8988T (cell line): ENCODE data around the gene HKDC1.
"Not testable (repeated sequence)": the region's sequence is repeated elsewhere in the genome, so short reads cannot be mapped to it uniquely, and the experiment has no call there.

Experiments
- DNase-seq: peaks from one replicate; pipeline ENCODE4 v3.0.0; 2011

HKDC1 gene

GRCh38 chr10:69243817-69244216, 23.7 kb downstream of the HKDC1 start:
- DNase-seq = no peak

DNA sequence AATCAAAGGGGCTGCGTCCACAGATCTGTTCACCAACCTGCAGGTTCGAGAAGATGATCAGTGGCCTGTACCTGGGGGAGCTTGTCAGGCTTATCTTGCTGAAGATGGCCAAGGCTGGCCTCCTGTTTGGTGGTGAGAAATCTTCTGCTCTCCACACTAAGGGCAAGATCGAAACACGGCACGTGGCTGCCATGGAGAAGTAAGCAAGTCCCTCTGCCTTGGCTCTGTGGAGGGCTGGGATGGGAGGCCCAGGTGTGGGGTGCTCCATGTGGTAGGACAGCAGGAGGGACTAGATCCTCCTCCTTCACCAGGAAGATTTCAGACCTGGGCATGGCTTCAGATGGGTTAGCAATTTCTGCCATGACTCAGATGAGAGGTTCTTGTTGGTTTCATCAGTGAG, 25.9 kb downstream of the HKDC1 start:
- no peak for DNase-seq

GRCh38 chr10:69246581-69247312, 26.6 kb downstream of the HKDC1 start:
- no peak for DNase-seq

DNA sequence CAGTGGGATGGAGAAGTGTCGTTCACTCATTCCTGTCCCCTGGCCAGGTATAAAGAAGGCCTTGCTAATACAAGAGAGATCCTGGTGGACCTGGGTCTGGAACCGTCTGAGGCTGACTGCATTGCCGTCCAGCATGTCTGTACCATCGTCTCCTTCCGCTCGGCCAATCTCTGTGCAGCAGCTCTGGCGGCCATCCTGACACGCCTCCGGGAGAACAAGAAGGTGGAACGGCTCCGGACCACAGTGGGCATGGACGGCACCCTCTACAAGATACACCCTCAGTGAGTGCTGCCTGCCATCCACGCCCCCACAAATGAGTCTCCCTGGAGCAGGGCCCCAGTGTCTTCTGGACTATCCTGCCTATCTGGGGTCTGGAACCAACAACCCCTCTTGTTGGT, 27.2 kb downstream of the HKDC1 start:
- DNase-seq = no peak

DNA sequence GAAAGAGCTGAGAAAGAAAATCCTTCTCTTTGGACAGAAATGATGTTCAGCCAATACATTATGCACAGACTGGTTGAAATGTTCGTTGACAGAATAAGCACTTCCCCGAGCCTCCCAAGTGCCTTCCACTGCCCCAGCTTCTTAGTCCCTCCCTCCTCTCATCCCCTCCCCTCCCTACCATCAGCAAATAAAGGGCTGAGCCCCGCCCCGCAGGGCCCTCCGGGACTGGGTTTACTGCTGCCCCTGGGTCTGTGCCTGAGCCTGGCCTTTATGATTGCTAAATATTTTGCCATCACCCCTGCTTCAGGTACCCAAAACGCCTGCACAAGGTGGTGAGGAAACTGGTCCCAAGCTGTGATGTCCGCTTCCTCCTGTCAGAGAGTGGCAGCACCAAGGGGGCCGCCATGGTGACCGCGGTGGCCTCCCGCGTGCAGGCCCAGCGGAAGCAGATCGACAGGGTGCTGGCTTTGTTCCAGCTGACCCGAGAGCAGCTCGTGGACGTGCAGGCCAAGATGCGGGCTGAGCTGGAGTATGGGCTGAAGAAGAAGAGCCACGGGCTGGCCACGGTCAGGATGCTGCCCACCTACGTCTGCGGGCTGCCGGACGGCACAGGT, 28.1 kb downstream of the HKDC1 start:
- DNase-seq = no peak

- DNase-seq = no peak
Observed at GRCh38 chr10:69250041-69250440, 29.9 kb downstream of the HKDC1 start.

- not testable (repeated sequence) for DNase-seq
Observed at GRCh38 chr10:69251417-69251816, 31.3 kb downstream of the HKDC1 start.

DNA sequence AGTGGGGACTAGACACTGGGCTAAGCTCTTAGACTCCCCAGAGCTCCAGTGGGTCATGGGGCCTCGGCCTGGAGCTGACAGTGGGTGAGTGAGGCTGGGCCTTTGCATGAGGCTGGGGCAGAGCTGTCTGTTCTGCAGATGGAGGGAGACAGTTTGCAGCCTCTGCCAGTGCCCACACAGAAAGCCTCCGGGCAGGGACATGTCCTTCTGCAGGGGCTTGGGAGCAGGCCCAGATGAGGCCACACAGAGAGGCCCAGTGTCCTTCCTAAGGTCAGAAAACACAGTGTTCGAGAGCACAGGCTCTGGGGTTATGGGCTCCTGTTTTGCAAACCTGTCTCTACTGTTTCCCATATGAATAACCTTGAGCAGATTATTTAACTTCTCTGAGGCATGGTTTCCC, 33.0 kb downstream of the HKDC1 start:
- no peak for DNase-seq

DNA sequence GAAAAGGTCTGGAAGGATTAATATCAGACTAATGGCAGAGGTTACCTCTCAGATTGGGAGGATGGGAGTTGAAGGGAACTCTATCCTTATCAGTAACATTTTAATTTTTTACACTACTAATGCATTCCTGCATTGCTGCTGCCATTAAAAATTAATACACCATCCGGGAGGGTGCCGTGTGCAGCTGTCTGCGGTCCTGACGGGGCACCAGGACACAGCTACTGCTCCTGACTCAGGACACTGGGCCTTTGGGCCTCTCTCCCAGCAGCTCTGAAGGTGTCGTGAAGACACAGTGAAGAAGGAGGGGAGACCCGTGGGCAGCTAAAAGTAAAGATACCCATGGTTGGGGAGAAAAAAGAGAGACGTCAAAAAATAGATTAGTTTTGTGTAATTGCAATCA, 34.7 kb downstream of the HKDC1 start:
- no peak for DNase-seq

- no peak for DNase-seq
Observed at GRCh38 chr10:69259547-69260243, 39.6 kb downstream of the HKDC1 start.

DNA sequence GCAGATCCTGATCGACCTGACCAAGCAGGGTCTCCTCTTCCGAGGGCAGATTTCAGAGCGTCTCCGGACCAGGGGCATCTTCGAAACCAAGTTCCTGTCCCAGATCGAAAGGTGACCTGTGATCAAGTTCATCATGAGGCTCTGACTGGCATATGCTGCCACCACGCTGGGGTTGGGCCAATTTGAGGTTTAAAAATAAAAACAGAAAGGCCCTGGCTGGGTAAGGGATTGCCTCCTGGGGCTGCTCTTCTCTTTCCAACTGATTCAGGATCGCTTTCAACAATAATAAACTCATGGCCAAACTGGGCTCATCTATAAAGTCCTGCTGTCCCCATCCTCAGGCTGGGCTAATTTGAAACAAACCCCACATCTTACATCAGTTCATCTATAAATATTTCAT, 41.1 kb downstream of the HKDC1 start:
- DNase-seq = no peak

DNA sequence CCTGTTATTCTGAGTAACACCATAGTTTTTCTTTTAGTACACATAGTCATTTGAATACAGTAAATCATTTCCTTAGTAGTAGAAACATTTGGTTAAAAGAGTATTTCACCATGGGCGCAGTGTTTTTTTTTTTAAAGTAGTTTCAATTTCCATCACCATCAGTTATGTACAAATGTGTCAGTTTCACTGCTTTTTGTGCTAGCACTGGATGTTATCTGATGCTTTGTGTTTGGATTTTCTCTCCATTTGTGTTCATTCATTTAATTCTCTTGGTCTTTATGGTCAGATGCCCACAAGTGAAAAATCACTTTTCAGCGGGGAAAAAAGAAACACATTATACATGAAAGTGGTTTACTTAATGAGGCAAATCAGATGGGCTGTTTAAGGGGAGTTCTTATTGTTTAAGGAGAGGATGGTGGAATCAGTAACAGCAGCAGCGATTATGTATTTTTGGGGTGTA, 42.2 kb downstream of the HKDC1 start:
- DNase-seq = no peak

GRCh38 chr10:69265521-69265920, 45.4 kb downstream of the HKDC1 start:
- DNase-seq = no peak

GRCh38 chr10:69268761-69269416, 48.8 kb downstream of the HKDC1 start:
- no peak for DNase-seq

- no peak for DNase-seq
Observed at GRCh38 chr10:69269761-69270160, 49.6 kb downstream of the HKDC1 start.

DNA sequence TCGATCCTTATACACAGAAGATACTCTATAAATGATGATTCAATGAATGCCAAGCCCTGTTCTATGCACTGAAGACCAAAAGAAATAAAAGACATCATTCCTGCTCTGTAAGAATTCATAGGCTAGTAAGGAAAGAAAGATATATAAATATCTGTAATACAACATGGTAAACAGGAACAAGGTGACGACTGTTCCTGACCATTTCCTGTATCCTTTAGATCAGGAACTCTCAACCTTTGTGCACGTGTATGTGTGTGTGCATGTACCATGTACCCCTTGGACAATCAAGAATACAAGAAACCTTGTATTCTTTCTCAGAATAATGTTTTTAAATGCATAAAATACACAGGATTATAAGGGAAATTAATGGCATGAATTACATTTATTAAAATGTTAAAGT, 50.9 kb downstream of the HKDC1 start:
- DNase-seq = no peak

DNA sequence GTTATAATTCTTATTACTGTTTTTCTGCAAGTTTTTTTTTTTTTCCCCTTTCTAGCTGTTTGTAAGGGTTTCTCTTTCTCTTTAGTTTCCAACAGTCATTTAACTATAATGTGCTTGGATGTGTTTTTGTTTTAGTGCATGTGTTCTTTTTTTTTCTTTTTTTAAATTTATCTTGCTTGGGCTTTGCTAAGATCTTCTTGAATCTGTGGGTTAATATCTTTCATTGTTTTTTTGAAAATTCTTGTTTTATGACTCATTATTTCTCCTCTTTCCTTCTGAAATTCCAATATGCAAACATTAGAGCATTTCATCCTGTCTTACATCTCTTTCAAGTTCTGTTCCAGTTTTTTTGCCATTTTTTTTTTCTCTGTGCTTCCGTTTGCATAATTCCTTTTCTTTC, 52.5 kb downstream of the HKDC1 start:
- no peak for DNase-seq

DNA sequence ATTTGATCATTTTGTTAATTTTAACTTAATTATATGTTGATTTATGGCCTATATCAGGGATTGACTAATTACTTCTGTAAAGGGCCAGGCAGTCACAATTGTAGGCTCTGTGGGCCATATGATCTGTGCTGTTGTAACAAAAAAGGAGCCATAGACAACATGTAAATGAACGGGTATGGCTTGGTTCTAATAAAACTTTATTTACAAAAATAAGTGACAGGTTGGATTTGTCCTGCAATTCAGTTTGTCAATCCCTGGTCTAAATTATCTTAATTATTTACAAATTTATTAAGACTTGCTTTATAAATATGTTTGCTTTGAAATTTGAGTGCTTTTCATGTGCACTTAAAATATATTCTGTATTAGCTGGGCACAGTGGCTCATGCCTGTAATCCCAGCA, 55.3 kb downstream of the HKDC1 start:
- DNase-seq = no peak

DNA sequence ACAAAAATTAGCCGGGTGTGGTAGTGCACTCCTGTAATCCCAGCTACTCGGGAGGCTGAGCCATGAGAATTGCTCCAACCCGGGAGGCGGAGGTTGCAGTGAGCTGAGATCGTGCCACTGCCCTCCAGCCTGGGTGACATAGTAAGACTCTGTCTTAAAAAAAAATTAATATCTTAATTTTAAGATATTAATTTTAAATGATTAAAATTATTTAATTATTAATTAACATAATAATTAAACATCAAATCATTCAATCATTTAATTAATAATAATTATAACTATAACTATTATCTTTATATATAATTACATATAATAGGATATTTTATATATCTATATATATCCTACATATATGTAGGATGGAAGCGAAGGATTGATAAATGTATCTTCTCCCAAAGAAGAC, 56.4 kb downstream of the HKDC1 start:
- no peak for DNase-seq

- DNase-seq = no peak
Observed at GRCh38 chr10:69278446-69278963, 58.4 kb downstream of the HKDC1 start, which contains the start of gene HK1. HK1 (plus strand) TSS chr10:69278496.

DNA sequence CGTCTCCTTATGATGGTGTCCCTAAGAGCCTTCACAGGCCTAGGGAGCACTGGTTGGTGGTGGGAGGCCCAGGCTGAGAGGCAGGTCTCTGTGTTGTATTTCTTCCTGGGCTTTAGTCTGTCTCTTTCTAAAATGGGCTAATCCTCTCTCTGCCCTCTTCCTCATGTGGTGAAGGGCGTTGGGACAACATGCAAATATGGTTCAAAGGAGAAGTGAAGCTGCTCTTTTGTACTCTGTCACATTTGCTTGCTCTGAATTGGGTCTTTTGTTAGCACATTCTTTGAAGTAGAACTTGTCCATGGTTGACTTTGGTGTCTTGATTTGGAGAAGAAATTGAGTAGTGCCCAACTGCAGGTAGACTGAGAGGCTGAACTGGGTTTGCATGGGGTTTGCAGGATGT, 59.0 kb downstream of the HKDC1 start:
- no peak for DNase-seq

GRCh38 chr10:69281507-69282413, 61.6 kb downstream of the HKDC1 start:
- DNase-seq = no peak
